ENCODE measurements around the gene GLIS2. TPM values are rescaled to one million over a fixed set of nuclear protein-coding genes. Genes with fewer than 3 reads are reported as not detected.

GLIS2 gene
- total and polyA plus RNA-seq, 2 experiments from 2014 or later: 10.3 to 14.5 TPM

DNA sequence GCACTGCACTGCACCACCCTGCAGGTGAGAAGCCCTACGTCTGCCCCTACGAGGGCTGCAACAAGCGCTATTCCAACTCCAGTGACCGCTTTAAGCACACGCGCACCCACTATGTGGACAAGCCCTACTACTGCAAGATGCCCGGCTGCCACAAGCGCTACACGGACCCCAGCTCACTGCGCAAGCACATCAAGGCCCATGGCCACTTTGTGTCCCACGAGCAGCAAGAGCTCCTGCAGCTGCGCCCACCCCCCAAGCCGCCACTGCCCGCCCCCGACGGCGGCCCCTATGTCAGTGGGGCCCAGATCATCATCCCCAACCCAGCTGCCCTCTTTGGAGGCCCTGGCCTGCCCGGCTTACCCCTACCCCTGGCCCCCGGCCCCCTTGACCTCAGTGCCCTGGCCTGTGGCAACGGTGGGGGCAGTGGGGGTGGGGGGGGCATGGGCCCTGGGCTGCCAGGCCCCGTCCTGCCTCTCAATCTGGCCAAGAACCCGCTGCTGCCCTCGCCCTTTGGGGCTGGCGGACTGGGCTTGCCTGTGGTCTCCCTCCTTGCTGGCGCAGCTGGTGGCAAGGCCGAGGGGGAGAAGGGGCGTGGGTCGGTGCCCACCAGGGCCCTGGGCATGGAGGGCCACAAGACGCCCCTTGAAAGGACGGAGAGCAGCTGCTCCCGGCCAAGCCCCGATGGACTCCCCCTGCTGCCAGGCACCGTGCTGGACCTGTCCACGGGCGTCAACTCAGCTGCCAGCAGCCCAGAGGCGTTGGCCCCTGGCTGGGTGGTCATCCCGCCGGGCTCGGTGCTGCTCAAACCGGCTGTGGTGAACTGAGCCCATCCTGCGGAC is 21.1 kb downstream of the GLIS2 start:
- TF ChIP-seq, protein P1, sequence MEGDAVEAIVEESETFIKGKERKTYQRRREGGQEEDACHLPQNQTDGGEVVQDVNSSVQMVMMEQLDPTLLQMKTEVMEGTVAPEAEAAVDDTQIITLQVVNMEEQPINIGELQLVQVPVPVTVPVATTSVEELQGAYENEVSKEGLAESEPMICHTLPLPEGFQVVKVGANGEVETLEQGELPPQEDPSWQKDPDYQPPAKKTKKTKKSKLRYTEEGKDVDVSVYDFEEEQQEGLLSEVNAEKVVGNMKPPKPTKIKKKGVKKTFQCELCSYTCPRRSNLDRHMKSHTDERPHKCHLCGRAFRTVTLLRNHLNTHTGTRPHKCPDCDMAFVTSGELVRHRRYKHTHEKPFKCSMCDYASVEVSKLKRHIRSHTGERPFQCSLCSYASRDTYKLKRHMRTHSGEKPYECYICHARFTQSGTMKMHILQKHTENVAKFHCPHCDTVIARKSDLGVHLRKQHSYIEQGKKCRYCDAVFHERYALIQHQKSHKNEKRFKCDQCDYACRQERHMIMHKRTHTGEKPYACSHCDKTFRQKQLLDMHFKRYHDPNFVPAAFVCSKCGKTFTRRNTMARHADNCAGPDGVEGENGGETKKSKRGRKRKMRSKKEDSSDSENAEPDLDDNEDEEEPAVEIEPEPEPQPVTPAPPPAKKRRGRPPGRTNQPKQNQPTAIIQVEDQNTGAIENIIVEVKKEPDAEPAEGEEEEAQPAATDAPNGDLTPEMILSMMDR (IDR thresholded peaks at IDR 0.05; ENCODE audit: low read depth, low read length): no peak
- Histone ChIP-seq H3K4me3 (no peak overlapping the region), H3K36me3 (peaks cover 3% of the 10 kb centered on the region), H3K27me3 (no peaks in the 10 kb centered on the region), H3K4me1 (ENCODE audit: low read depth) (peaks cover 8% of the 10 kb centered on the region), H3K27ac (no peak overlapping the region), H3K9me3 (ENCODE audit: low read depth) (no peaks in the 10 kb centered on the region)
- DNase-seq (ENCODE audit: low read depth in 1 of 2, low spot score in 1 of 2): no peak

DNA sequence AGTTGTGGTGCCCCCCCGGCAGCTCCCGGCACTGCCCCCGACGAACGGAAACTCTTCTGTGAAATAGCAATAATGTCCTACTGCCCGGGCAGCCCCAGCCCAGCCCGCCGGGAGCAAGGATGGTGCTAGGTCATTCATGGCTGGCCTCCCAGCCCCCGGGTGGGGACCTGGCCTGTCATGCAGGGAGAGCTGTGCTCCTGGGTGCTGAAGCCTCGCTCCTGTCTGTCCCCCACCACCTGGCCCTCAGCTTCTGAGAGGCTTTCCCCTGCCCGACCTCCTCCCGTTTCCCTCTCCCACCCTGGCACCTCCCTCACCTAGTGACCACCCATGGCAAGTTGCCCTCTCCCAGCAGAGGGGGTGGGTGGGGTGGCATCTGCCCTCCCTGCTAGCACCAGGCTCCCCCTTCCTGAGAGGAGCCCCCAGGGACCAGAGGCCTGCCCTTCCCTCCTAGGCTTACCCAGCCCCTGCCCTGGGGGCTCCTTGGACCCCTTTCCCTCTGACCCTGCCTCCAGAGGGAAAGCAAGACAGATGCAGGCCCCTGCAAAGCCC is 21.7 kb downstream of the GLIS2 start:
- Histone ChIP-seq H3K4me3 (no peak overlapping the region), H3K9me3 (ENCODE audit: low read depth) (no peaks in the 10 kb centered on the region), H3K27ac (peak overlapping the region; percentile 89), H3K36me3 (peaks cover 3% of the 10 kb centered on the region), H3K4me1 (ENCODE audit: low read depth) (peaks cover 8% of the 10 kb centered on the region), H3K27me3 (no peaks in the 10 kb centered on the region)
- DNase-seq (ENCODE audit: low read depth in 1 of 2, low spot score in 1 of 2): no peak
- TF ChIP-seq, protein P1 (IDR thresholded peaks at IDR 0.05; ENCODE audit: low read depth, low read length): no peak

DNA sequence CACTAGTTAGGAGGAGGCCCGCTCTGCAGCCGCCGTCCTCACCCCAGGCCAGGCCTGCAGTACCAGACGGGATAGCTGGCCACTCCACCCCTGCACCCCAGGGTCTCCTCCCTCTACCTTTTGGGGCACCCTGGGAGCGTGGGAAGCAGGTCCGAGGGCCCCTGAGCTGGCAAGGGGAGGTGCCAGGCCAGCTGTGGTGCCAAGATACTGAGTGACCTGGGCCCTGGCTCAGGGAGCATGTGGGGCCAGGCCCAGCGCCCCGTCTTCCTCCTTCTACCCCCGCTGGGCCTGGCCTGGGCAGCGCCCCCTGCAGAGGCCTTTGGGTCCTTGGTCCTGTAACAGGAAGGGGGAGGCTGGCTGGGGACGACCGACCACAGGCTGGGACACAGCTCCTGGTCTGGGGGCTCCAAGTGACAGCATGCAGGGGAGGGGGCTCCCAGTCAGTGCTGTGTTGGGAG is 22.3 kb downstream of the GLIS2 start:
- H3K4me1 ChIP-seq (ENCODE audit: low read depth): peaks cover 8% of the 10 kb centered on the region
- TF ChIP-seq, protein P1 (IDR thresholded peaks at IDR 0.05; ENCODE audit: low read depth, low read length): peak; percentile 4
- H3K36me3 ChIP-seq: peaks cover 3% of the 10 kb centered on the region
- no peaks in the 10 kb centered on the region for H3K9me3 ChIP-seq (ENCODE audit: low read depth)
- H3K4me3 ChIP-seq: no peak overlapping the region
- H3K27me3 ChIP-seq: no peaks in the 10 kb centered on the region
- H3K27ac ChIP-seq: peak overlapping the region; percentile 89
- DNase-seq (ENCODE audit: low read depth in 1 of 2, low spot score in 1 of 2): no peak

DNA sequence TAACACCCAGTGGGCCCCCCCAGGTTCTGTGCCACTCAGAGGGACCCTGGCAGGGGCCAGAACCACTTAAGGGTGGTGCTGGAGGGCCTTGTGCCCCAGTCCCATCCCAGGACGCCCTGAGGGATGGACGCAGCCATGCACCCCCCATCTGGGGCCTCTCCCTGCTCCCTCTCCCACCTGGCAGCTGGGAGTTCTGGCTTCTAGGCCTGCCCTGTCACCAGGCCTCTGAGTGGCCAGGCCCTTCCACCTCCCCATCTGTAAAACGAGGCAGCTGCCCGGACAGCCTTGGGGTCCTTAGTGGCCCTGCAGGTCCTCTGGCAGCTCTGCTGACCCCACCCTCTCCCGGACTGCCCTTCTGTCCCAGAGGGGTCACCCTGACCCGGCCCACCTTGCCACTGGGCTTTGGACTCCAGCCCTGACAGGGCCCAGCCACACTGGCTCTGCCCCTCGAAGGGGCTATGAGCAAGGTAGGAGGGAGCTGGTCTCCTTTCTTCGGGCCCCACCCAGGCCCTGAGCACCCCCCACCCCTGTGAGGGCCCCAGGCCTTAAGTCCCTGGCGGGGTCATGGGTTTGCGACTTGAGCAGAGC is 22.9 kb downstream of the GLIS2 start:
- peaks cover 8% of the 10 kb centered on the region for H3K4me1 ChIP-seq (ENCODE audit: low read depth)
- TF ChIP-seq, protein P1 (IDR thresholded peaks at IDR 0.05; ENCODE audit: low read depth, low read length): no peak
- H3K36me3 ChIP-seq: peaks cover 3% of the 10 kb centered on the region
- H3K9me3 ChIP-seq (ENCODE audit: low read depth): no peaks in the 10 kb centered on the region
- H3K4me3 ChIP-seq: no peak overlapping the region
- peak overlapping the region; percentile 89 for H3K27ac ChIP-seq
- DNase-seq (ENCODE audit: low read depth in 1 of 2, low spot score in 1 of 2): no peak
- H3K27me3 ChIP-seq: no peaks in the 10 kb centered on the region

DNA sequence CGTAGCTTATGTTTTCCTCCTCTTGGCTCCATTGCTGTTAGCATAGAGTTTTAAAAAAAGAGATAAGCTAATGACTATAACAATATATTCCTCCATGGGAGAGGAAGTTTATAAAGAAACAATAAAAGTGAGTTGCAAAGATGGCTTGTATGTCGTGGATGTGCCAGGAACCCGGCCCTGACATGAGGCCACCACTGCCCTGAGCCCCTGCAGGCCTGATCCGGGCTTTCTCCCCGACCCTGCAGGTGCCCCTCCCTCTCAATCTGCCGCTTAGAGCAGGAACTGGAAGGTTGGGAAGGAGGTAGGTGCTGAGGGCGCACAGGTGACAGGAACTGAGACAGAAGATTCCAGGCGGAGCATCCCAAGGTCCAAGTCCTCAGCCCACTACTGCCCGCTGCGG is 23.6 kb downstream of the GLIS2 start:
- no peak overlapping the region for H3K4me3 ChIP-seq
- peak overlapping the region; percentile 89 for H3K27ac ChIP-seq
- no peaks in the 10 kb centered on the region for H3K9me3 ChIP-seq (ENCODE audit: low read depth)
- DNase-seq (ENCODE audit: low read depth in 1 of 2, low spot score in 1 of 2): no peak
- H3K27me3 ChIP-seq: no peaks in the 10 kb centered on the region
- TF ChIP-seq, protein P1 (IDR thresholded peaks at IDR 0.05; ENCODE audit: low read depth, low read length): no peak
- peaks cover 3% of the 10 kb centered on the region for H3K36me3 ChIP-seq
- peaks cover 8% of the 10 kb centered on the region for H3K4me1 ChIP-seq (ENCODE audit: low read depth)

Measured in cardiac muscle cell (in vitro differentiated cells and primary cell).